Measurements from ENCODE around the gene PHLDB2.

PHLDB2 gene

GRCh38 chr3:111949712-111950111 is 90.6 kb downstream of the PHLDB2 start:
- no peak overlapping the region for H3K4me3 ChIP-seq (ENCODE audit: low read depth in 1 of 2, low read length in 2 of 2)
- H3K4me1 ChIP-seq (ENCODE audit: insufficient read depth, low read length): peaks cover 7% of the 10 kb centered on the region
- no peak overlapping the region for H3K27ac ChIP-seq (ENCODE audit: low read depth, low read length)
- peaks cover 29% of the 10 kb centered on the region for H3K36me3 ChIP-seq (ENCODE audit: insufficient read depth, low read length)
- H3K9ac ChIP-seq (ENCODE audit: low read length): no peak overlapping the region
- H3K9me3 ChIP-seq (ENCODE audit: low read length): no peaks in the 10 kb centered on the region
- H3K27me3 ChIP-seq (ENCODE audit: control insufficient read depth in 1 of 2, insufficient read depth in 2 of 2, low read length in 2 of 2): no peaks in the 10 kb centered on the region

DNA sequence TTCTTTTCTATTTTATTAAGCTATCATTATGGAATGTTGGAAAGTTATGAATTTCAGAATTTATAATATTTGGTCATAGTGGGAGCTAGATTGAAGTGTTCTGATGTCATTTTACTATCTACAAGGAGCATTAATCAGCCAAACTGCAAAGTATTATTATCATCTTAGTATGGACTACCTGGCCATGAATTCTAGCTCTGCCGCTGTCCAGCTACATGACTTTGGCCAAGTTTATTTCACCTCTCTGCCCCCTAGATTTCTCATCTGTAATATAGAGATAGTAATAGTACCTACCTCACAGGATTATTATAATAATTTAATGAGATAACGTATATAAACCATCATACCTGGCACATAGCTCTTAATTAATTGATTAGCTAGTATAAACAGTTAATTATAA is 92.0 kb downstream of the PHLDB2 start:
- H3K36me3 ChIP-seq (ENCODE audit: insufficient read depth, low read length): peaks cover 23% of the 10 kb centered on the region
- no peaks in the 10 kb centered on the region for H3K27me3 ChIP-seq (ENCODE audit: control insufficient read depth in 1 of 2, insufficient read depth in 2 of 2, low read length in 2 of 2)
- no peak overlapping the region for H3K27ac ChIP-seq (ENCODE audit: low read depth, low read length)
- no peaks in the 10 kb centered on the region for H3K9me3 ChIP-seq (ENCODE audit: low read length)
- peaks cover 8% of the 10 kb centered on the region for H3K4me1 ChIP-seq (ENCODE audit: insufficient read depth, low read length)
- no peak overlapping the region for H3K4me3 ChIP-seq (ENCODE audit: low read depth in 1 of 2, low read length in 2 of 2)
- no peak overlapping the region for H3K9ac ChIP-seq (ENCODE audit: low read length)

DNA sequence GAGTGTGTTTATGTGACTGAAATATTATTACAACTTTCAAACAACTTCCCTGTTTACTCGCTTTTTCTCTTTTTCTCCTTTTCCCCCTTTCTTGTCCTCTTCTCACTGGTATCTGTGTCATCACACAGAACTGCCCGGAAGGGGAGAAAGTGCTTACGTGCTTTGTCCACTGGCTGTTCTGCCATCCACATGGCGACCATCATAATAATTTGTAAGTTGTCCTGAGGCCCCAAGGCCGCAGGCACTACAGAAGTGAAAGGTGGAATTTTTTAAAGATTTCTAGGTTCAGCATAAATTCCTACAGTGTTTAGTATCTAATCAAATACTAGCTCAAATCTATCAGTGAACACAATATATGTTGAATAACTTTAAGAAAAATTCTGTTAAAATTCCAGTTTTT is 93.0 kb downstream of the PHLDB2 start:
- H3K9me3 ChIP-seq (ENCODE audit: low read length): no peaks in the 10 kb centered on the region
- no peaks in the 10 kb centered on the region for H3K27me3 ChIP-seq (ENCODE audit: control insufficient read depth in 1 of 2, insufficient read depth in 2 of 2, low read length in 2 of 2)
- peaks cover 8% of the 10 kb centered on the region for H3K4me1 ChIP-seq (ENCODE audit: insufficient read depth, low read length)
- no peak overlapping the region for H3K9ac ChIP-seq (ENCODE audit: low read length)
- H3K4me3 ChIP-seq (ENCODE audit: low read depth in 1 of 2, low read length in 2 of 2): no peak overlapping the region
- H3K27ac ChIP-seq (ENCODE audit: low read depth, low read length): no peak overlapping the region
- H3K36me3 ChIP-seq (ENCODE audit: insufficient read depth, low read length): peaks cover 23% of the 10 kb centered on the region

- Histone ChIP-seq H3K9me3 (ENCODE audit: low read length) (no peaks in the 10 kb centered on the region), H3K9ac (ENCODE audit: low read length) (no peak overlapping the region), H3K27me3 (ENCODE audit: control insufficient read depth in 1 of 2, insufficient read depth in 2 of 2, low read length in 2 of 2) (no peaks in the 10 kb centered on the region), H3K4me1 (ENCODE audit: insufficient read depth, low read length) (peaks cover 8% of the 10 kb centered on the region), H3K27ac (ENCODE audit: low read depth, low read length) (no peak overlapping the region), H3K36me3 (ENCODE audit: insufficient read depth, low read length) (peaks cover 23% of the 10 kb centered on the region), H3K4me3 (ENCODE audit: low read depth in 1 of 2, low read length in 2 of 2) (no peak overlapping the region)
Observed at GRCh38 chr3:111952866-111953450, 93.9 kb downstream of the PHLDB2 start.

- Histone ChIP-seq H3K27me3 (ENCODE audit: control insufficient read depth in 1 of 2, insufficient read depth in 2 of 2, low read length in 2 of 2) (no peaks in the 10 kb centered on the region), H3K9me3 (ENCODE audit: low read length) (no peaks in the 10 kb centered on the region), H3K9ac (ENCODE audit: low read length) (no peak overlapping the region), H3K4me1 (ENCODE audit: insufficient read depth, low read length) (peaks cover 8% of the 10 kb centered on the region), H3K27ac (ENCODE audit: low read depth, low read length) (no peak overlapping the region), H3K36me3 (ENCODE audit: insufficient read depth, low read length) (peaks cover 22% of the 10 kb centered on the region), H3K4me3 (ENCODE audit: low read depth in 1 of 2, low read length in 2 of 2) (no peak overlapping the region)
Observed at GRCh38 chr3:111954228-111954990, 95.3 kb downstream of the PHLDB2 start.

DNA sequence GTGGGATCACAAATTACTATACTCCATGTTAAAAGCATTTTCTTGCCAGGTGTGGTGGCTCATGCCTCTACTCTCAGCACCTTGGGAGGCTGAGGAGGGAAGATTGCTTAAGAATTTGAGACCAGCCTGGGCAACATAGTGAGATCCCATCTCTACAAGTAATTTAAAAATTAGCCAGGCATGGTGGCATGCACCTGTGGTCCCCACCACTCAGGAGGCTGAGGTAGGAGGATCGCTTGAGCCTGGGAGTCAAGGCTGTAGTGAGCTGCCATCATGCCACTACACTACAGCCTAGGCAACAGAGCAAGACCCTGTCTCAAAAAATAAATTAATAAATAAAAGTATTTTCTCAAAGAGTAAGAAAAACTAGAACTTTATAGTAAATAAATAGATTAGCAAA is 96.8 kb downstream of the PHLDB2 start:
- Histone ChIP-seq H3K4me1 (ENCODE audit: insufficient read depth, low read length) (peaks cover 8% of the 10 kb centered on the region), H3K9me3 (ENCODE audit: low read length) (no peaks in the 10 kb centered on the region), H3K4me3 (ENCODE audit: low read depth in 1 of 2, low read length in 2 of 2) (no peak overlapping the region), H3K27me3 (ENCODE audit: control insufficient read depth in 1 of 2, insufficient read depth in 2 of 2, low read length in 2 of 2) (no peaks in the 10 kb centered on the region), H3K9ac (ENCODE audit: low read length) (no peak overlapping the region), H3K36me3 (ENCODE audit: insufficient read depth, low read length) (peaks cover 26% of the 10 kb centered on the region), H3K27ac (ENCODE audit: low read depth, low read length) (no peak overlapping the region)

GRCh38 chr3:111956449-111956848 is 97.4 kb downstream of the PHLDB2 start:
- no peak overlapping the region for H3K4me3 ChIP-seq (ENCODE audit: low read depth in 1 of 2, low read length in 2 of 2)
- H3K4me1 ChIP-seq (ENCODE audit: insufficient read depth, low read length): peaks cover 8% of the 10 kb centered on the region
- no peak overlapping the region for H3K9ac ChIP-seq (ENCODE audit: low read length)
- H3K9me3 ChIP-seq (ENCODE audit: low read length): no peaks in the 10 kb centered on the region
- H3K27ac ChIP-seq (ENCODE audit: low read depth, low read length): no peak overlapping the region
- no peaks in the 10 kb centered on the region for H3K27me3 ChIP-seq (ENCODE audit: control insufficient read depth in 1 of 2, insufficient read depth in 2 of 2, low read length in 2 of 2)
- peaks cover 26% of the 10 kb centered on the region for H3K36me3 ChIP-seq (ENCODE audit: insufficient read depth, low read length)

DNA sequence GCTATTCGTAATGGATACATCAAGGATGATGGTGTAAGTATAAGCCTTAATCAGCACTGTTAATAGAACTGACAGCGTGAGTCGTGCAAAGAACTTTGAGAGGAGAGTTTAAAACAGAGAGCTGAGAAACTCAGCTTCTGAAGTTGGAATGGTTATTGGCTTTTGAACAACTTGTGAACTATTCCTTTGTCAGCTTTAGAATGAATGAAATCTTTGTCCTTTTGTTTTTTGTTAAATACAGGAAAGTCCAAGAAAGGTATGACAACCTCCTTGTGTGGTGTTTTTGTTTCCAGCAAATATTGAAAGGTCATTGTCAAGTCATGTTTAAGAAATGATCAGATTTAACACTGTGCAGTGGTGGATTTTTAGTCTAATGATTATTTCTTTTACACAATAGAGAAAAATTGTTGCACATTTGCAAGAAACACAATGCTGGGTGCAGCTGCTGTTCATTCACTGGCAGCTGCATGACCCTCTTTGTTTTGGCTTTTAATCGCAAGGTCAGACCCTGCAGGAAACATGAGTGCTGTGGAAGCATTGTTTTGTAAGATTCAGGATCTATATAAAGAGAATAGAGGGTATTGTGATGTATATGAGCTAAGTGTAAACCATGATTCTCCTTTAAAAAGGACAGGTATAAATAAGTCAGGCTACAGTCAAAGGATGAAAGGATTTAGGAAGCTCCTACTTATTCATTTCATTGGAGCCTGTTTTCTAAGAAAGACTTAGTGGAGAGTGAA is 98.1 kb downstream of the PHLDB2 start:
- Histone ChIP-seq H3K36me3 (ENCODE audit: insufficient read depth, low read length) (peaks cover 27% of the 10 kb centered on the region), H3K9ac (ENCODE audit: low read length) (no peak overlapping the region), H3K27ac (ENCODE audit: low read depth, low read length) (no peak overlapping the region), H3K27me3 (ENCODE audit: control insufficient read depth in 1 of 2, insufficient read depth in 2 of 2, low read length in 2 of 2) (no peaks in the 10 kb centered on the region), H3K4me1 (ENCODE audit: insufficient read depth, low read length) (peaks cover 8% of the 10 kb centered on the region), H3K9me3 (ENCODE audit: low read length) (no peaks in the 10 kb centered on the region), H3K4me3 (ENCODE audit: low read depth in 1 of 2, low read length in 2 of 2) (no peak overlapping the region)

- Histone ChIP-seq H3K27ac (ENCODE audit: low read depth, low read length) (no peak overlapping the region), H3K4me3 (ENCODE audit: low read depth in 1 of 2, low read length in 2 of 2) (no peak overlapping the region), H3K9me3 (ENCODE audit: low read length) (no peaks in the 10 kb centered on the region), H3K36me3 (ENCODE audit: insufficient read depth, low read length) (peaks cover 29% of the 10 kb centered on the region), H3K9ac (ENCODE audit: low read length) (no peak overlapping the region), H3K4me1 (ENCODE audit: insufficient read depth, low read length) (no peaks in the 10 kb centered on the region), H3K27me3 (ENCODE audit: control insufficient read depth in 1 of 2, insufficient read depth in 2 of 2, low read length in 2 of 2) (no peaks in the 10 kb centered on the region)
Observed at GRCh38 chr3:111961461-111962164, 102.5 kb downstream of the PHLDB2 start.

DNA sequence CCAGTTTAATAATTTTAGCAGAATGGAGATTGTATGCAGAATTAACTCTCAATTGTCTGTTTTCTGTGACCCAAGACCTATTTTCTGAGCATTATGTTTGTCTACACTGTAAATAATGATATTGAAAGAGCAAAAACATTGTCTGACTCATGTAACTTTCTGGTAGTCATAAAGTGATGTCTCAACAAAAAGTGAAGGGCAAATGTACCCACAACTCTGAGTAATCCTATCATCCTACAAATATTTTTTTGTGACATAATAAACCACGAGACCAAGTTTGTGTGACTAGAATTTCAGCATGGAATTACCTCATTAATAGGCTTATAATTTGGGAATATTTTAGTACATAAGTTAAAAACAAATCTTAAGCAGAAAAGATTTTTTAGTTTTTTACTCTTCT is 104.4 kb downstream of the PHLDB2 start:
- peaks cover 35% of the 10 kb centered on the region for H3K36me3 ChIP-seq (ENCODE audit: insufficient read depth, low read length)

DNA sequence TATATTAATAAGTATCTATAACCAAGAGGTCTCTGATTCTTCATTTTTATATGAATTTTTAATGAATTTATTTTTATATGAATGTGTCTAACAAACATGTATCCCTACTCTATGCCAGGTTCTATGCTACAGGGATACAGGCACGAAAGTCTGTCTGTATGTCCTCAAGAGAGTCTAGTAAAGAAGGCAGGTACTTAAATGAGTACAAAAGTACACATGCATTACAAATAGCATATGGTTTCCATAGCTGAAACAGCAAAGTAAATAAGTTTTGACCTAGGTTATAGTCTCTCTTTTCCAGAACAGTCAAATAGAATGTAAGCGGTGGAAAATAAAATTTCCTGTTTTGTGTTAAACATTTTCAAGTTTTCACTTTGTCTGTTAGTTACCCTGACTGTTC is 106.4 kb downstream of the PHLDB2 start:
- Histone ChIP-seq H3K4me1 (ENCODE audit: insufficient read depth, low read length) (peaks cover 6% of the 10 kb centered on the region), H3K36me3 (ENCODE audit: insufficient read depth, low read length) (peaks cover 29% of the 10 kb centered on the region), H3K27ac (ENCODE audit: low read depth, low read length) (no peak overlapping the region), H3K9me3 (ENCODE audit: low read length) (no peaks in the 10 kb centered on the region), H3K9ac (ENCODE audit: low read length) (no peak overlapping the region), H3K4me3 (ENCODE audit: low read depth in 1 of 2, low read length in 2 of 2) (no peak overlapping the region), H3K27me3 (ENCODE audit: control insufficient read depth in 1 of 2, insufficient read depth in 2 of 2, low read length in 2 of 2) (no peaks in the 10 kb centered on the region)

More for the DNA sequence above, 104.4 kb downstream of the PHLDB2 start:
- Histone ChIP-seq H3K27me3 (ENCODE audit: control insufficient read depth in 1 of 2, insufficient read depth in 2 of 2, low read length in 2 of 2) (no peaks in the 10 kb centered on the region), H3K4me3 (ENCODE audit: low read depth in 1 of 2, low read length in 2 of 2) (no peak overlapping the region), H3K27ac (ENCODE audit: low read depth, low read length) (no peak overlapping the region), H3K4me1 (ENCODE audit: insufficient read depth, low read length) (peaks cover 6% of the 10 kb centered on the region), H3K9ac (ENCODE audit: low read length) (no peak overlapping the region), H3K9me3 (ENCODE audit: low read length) (no peaks in the 10 kb centered on the region)

Data from muscle layer of colon (tissue), 2 donors.